HG02763 (cell line): ENCODE data around the gene SCGB3A1.

ENCODE experiments used
- ATAC-seq: cut with Tn5 transposase; IDR thresholded peaks from one replicate; pipeline ENCODE4 v1.9.1; 2021; ENCODE audit warnings: mild to moderate bottlenecking, moderate library complexity; ENCODE audit not compliant: unreplicated experiment

The SCGB3A1 gene

DNA sequence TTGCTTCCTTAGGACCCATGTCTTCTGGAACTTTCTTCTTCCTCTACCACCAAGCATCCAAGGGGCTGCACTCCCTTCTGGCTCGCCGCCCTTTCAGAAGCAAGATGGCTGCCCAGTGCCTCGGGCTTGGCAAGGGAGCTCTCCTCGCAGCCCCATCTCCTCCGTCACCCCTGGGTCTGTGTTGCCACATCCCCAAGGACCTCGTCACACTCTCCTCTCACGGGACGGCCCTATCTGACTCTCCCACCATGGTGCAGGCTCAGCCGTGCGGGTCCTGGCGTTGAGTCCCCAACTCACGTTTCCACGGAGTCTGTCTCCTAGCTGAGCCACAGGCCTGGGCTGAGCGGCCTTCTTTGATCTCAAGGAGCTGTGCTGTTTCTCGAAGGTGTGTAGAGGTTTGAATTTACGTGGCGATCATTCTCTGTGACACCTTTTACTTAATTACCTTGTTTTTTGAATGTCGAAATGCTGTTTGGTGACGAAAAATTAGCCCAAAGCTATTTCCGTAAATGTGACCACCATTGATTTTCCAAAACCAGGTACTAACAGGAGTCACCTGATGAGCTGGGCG, 15.0 kb upstream of the SCGB3A1 start:
- no peak for ATAC-seq

- no peak for ATAC-seq
Observed at GRCh38 chr5:180605554-180606214, 14.4 kb upstream of the SCGB3A1 start.

DNA sequence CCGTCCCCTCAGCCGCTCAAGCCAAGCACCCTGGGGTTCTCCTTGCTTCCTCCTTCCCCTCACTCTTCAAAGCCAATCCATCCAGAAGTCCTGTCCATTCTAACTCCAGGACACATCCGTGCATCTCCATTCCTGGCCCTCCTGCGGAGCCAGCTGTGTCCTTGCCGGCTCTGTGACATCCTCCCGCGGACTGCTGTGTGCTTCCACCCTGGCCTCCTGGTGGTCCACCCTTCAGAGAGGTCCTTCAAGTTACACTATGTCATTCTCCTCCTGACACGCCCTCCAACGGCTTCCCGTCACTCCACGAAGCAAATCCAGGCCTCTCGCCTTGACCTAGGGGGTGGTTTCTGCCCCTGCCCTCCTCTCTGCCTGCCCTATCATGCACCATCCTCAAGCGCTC, 13.0 kb upstream of the SCGB3A1 start:
- ATAC-seq: no peak

GRCh38 chr5:180603076-180603594, 11.8 kb upstream of the SCGB3A1 start:
- no peak for ATAC-seq

- ATAC-seq: no peak
Observed at GRCh38 chr5:180602481-180603075, 11.3 kb upstream of the SCGB3A1 start.

DNA sequence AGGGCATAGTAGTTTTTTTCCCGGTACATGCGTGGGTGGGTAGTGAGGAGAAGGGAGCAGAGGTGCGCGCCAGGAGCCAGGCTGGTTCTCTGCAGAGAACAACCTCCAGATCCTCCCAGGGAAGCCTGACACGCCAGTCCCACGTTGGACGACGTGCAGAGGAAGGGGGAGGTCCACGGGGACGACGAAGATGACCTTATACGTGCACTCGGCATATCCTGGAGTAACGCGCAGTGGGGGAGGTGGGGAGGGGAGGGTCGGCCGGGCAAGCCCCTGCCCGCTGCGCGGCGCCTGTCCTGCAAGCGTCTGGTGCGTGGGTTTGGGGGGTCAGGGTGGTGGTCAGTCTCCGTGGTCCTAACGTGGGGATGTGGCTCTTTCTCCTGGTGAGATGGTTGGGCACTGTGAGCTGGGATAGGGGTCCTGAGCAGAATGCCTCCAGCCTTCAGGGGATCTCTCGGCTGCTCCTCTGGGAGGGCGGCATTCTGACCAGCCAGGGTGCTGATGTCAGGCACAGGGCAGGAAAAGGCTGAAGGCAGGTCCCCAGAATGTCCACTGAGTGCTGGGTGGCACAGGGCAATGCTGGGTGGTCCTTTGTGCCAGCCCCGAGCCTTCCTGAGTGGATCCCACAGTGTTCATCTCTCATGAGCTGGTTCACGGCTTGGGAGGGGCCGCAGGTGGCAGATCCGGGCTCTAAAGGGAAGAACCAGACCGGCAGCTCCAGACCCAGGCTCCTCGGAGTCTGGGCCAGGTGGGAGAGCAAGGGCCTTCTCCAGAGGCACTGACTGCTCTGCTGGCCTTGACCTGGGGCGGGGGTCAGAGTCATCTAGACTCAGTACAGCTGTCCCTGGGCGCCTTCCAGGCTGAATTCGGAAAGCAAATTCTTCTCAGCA, 10.5 kb upstream of the SCGB3A1 start:
- no peak for ATAC-seq

DNA sequence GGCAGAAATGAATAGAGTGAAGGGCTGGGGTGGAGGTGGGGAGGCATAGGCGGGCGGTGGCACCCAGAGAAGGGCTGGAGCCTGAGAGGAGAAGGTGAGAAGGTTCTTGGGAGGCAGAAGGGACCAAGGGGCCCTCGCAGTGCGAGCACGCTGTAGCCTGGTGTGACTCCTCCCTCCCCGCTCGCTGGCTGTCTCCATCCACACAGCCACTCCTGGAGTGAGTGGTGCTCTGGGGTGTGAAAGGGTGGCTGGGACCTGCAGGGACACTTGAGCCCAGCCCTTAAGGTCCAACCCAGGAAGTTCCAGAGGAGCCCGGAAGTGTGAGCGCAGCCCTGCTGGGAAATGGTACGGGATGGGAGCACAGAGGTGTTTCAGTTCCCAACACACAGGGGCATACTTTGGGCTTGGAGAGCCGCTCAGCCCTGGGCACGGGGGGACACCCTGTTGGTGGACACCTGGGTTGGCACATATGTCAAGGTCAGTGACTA, 9.3 kb upstream of the SCGB3A1 start:
- no peak for ATAC-seq

- no peak for ATAC-seq
Observed at GRCh38 chr5:180599981-180600553, 8.8 kb upstream of the SCGB3A1 start.

- no peak for ATAC-seq
Observed at GRCh38 chr5:180599590-180599914, 8.3 kb upstream of the SCGB3A1 start.

DNA sequence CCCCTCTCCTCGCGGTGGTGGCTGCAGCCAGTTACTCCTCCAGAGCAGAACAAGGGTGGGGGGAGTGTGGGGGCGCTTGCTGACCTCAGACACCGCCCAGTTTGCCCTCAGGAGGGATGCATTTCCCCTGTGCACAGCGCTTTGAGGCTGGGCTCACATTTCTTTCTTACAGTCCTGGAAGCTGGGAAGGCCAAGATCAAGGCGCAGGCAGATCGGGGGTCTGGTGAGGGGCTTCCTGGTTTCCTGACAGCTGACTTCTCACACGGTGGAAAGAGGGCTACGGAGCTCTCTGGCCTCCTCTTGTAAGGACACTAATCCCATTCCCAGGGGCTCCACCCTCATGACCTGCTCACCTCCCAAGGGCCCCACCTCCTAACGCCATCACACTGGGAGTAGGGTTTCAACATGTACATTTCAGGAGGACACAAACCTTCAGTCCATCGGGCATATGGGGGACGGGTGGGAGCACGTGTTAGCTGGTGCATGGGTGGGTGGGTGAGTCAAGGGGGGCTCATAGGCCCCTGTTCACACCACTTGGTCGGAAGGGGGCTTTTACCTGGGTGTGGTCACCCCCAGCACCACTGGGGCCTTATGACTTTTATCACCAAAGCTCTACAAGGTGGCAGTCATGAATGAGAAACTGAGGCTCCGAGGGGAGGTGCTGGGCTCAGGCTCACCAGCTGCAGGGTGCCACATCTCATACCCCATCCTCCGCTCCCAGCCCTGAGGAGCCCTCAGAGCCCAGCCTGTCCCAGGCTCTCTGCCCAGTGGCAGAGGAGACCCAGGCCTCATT, 7.7 kb upstream of the SCGB3A1 start:
- no peak for ATAC-seq

GRCh38 chr5:180598316-180598701, 7.0 kb upstream of the SCGB3A1 start:
- no peak for ATAC-seq

GRCh38 chr5:180596668-180597231, 5.5 kb upstream of the SCGB3A1 start:
- ATAC-seq: no peak

DNA sequence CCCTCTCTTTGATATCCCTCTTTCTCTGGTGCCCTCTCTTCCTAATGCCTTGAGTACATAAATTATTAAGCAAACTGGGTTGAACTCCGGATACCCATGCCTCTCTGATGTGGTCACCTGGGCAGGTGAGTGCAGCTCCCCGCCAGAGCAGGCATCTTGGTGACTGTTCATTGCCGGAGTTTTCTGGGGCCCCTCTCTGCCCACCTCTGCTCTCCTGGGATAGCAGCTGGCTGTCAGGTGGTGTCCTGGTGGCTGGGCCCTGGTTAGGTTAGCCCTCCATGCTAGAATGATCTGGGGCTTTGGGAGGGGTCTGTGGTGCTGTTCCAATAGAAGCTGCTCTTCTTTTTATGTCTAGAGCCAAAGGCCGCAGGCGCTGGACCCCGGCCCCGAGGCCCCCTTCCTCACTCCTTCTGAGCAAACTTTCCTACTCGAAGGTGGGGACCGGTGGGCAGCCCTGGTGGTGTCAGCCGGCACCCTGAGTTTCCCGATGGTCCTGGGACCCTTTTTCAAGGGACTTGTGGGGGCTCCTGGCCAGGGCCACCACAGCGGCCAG, 4.9 kb upstream of the SCGB3A1 start:
- ATAC-seq: no peak

DNA sequence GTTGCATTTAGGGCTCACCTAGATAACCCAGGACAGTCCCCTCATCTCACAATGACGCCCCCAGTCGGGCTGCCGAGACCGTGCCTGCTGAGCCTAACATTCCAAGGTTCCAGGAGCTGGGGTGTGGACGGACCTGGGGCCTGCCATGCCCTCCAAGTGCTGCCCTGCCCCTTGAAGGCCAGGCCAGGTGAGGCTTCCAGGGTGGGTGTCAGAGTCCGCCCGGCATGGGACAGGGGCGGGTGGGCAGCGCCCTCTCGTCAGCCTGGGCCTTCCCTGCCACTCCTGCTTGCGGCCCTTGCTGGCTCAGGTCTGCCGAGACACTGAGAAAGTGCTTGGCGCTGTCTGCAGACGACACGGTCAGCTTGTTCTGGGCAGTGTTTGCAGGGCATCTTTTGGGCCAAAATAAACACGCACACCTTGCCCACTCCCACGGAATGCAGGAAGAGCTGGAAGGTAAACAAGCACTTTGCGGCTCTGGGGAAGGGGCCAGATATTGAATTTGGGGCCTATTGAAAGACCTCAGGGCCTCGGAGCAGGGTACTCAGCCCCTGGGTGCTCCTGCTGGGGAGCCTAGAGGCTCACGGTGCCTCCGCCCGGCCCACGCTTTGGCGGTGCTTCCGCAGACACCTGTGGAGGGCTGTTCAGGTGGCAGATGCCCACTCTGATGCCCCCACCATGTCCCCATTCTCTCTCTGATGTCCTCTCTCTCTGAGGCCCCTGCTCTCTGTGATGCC, 4.2 kb upstream of the SCGB3A1 start:
- ATAC-seq: no peak

DNA sequence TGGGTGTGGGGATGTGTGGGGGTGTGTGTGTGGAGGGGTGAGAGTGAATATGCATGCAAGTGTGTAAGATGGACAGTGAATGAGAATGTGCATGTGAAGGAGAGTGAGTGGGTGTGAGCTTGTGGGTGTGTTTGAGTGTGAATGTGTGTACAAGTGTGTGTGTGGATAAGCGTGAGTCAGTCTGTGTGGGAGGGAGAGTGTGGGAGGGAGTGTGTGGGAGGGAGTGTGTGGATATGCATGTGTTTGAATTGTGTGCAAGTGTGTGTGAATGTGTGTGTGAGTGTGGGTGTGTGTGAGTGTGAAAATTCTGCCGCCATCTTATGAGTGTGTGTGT, 3.7 kb upstream of the SCGB3A1 start:
- ATAC-seq: no peak

DNA sequence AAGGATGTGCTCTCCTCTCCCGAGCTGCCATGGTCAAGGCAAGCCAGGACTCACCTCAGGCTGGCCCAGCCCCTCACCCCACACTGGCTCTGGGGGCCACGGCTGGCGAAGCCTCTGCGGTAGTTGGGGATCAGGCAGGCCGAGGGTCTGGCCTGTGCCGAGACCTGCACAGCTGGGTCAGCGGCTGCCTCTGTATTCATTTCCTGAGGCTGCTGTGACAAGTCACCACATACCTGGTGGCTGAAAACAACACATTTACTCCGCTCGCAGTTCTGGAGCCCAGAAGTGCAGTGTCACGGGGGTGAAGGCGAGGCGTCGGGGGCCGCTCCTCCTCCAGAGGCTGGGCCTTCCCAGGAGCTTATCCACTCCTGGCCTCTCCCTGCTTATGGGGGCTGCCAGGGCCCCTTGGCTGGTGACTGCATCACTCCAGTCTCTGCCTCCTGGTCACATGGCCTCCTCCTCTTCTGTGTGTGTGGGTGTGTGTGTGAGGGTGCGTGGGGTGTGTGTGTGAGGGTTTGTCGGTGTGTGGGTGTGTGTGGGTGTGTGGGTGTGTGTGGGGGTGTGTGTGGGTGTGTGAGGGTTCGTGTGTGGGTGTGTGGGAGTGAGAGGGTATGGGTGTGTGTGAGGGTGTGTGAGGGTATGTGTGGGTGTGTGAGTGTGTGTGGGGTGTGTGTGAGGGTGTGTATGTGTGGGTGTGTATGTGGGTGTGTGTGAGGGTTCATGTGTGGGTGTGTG, 3.2 kb upstream of the SCGB3A1 start:
- ATAC-seq: no peak

GRCh38 chr5:180593446-180594206, 2.3 kb upstream of the SCGB3A1 start:
- ATAC-seq: no peak

DNA sequence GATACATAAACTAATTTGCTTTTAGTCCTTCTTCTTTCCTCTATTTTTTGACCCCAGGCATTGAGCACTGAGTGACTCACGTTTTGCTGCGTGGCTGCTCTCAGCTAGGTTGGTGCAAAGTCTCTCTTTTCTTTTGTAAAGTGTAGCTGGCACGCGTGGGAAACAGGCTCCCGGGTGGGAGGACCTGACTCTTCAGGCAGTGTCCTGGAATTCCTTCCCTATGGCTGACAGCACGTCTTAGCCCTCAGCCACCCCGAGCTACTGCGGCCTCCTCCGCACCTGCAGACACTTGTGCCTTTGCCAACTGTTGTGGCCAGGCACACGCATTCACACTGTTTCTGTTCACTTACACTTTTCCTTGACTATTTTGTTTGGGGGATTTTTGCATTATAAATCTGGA, 877 bp upstream of the SCGB3A1 start:
- no peak for ATAC-seq
